Body of pancreas (tissue), 4 donors: ENCODE results near the gene RAET1G. TPM values are rescaled to one million over a fixed set of nuclear protein-coding genes. Genes with fewer than 3 reads are reported as not detected.
"Not testable (repeated sequence)": the region's sequence is repeated elsewhere in the genome, so short reads cannot be mapped to it uniquely, and the experiment has no call there.

ENCODE experiments used
- ATAC-seq: fragments of 150-250 bp; one replicate; pipeline ENCODE4 v1.9.1; 2016
- DNase-seq, 4 donors: peaks; one replicate each; pipeline ENCODE4 v3.0.0-alpha.2; 2019
- H3K27ac ChIP-seq, 4 donors: fragments of 200-600 bp; sonication (generic); 1 replicate in 3 of 4; 2 replicates in 1 of 4; pipeline versions ENCODE4 v1.5.1 to v1.6.1; 2016 to 2019; ENCODE audit warnings: mild to moderate bottlenecking in 1 of 4, mixed read lengths in 1 of 4, moderate library complexity in 1 of 4
- H3K27me3 ChIP-seq, 2 donors: fragments of 200-600 bp; sonication (generic); one replicate each; pipeline ENCODE4 v1.6.0; 2016; ENCODE audit warnings: mild to moderate bottlenecking in 1 of 2
- H3K36me3 ChIP-seq, 2 donors: fragments of 200-600 bp; sonication (generic); replicated peaks in 1 of 2; 2 replicates each; pipeline ENCODE4 v1.5.1; 2016; ENCODE audit warnings: low read depth in 2 of 2; ENCODE audit not compliant: insufficient read depth in 1 of 2
- H3K4me1 ChIP-seq: fragments of 200-600 bp; sonication (generic); one replicate; pipeline ENCODE4 v1.6.0; 2016
- H3K4me3 ChIP-seq, 2 donors: fragments of 200-600 bp; sonication (generic); 1 replicate in 1 of 2; 2 replicates in 1 of 2; pipeline ENCODE4 v1.5.1; 2016 to 2019
- H3K9me3 ChIP-seq, 3 donors: fragments of 200-600 bp; sonication (generic); 1 replicate in 2 of 3; 2 replicates in 1 of 3; pipeline ENCODE4 v1.5.1; 2016
- POLR2A ChIP-seq, 3 donors: fragments of 450-650 bp; IDR thresholded peaks; one replicate each; pipeline ENCODE4 v1.6.1; 2016; ENCODE audit warnings: antibody characterized with exemption in 3 of 3, mild to moderate bottlenecking in 2 of 3
- WGBS, 2 donors: methylation state at CpG; one replicate each; pipeline ENCODE4 v1.1.5; 2017; 5-methylcytosine and 5-hydroxymethylcytosine counted together
- intact Hi-C: fragments of 100-400 bp; cut with DNase I; formaldehyde crosslinking; loops from one replicate; pipeline ENCODE4 v1.15.1; 2023
- total RNA-seq, 2 donors: library from RNA; depleted of rRNA; stranded (reverse); fragments of >200 nt; gene quantifications; one replicate each; pipeline ENCODE4 v1.1.0, GENCODE V29; 2016
- TF ChIP-seq, protein P1 (sequence below), 7 experiments: fragments of 450-650 bp in 4 of 7; fragments of 200-600 bp in 3 of 7; sonication (generic) in 3 of 7; IDR thresholded peaks; one replicate each; pipeline ENCODE4 v1.5.1; 2016 to 2019; ENCODE audit warnings: antibody characterized with exemption in 7 of 7

Gene RAET1G
- total RNA-seq, 2 donors from 2014 or later = not detected

DNA sequence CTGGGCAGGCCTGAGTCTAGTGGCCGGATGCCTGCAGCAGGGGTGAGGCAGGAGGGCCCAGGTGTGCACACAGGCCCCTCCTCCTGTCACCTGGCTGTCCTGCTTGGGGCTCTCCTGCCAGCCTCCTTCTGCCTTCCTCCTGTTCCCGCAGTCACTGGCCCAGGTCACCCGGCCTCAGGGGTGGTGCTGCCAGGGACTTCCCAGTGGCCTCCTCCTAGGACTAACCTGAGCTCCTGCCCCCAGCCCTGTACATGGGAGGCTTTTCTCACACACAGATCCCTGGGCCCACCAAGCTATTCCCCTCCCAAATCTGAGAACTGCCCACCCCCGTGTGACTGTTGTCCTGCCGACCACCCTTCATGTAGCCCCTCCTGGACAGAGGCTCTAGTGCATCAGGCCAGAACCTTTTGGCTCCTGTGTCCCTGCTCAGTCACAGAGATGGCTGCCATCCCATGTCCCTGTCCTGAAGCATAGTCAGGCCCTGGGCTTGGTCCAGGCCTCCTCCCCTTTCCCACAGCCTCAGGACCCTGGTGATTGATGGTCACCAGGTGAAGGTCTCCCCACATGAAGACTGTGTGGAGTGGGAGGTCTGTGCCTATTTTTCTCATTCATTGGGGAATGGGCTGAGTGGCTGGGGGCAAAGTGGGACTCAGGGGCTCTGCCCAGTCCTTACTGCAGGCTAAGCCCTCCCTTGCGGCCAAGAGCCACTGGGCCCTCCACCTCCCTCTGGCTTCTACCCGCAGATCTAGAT is 39.7 kb upstream of the RAET1G start:
- Histone ChIP-seq H3K4me1 (peaks cover 25% of the 10 kb centered on the region), H3K36me3 (no peaks in the 10 kb centered on the region), H3K4me3 (no peak overlapping the region), H3K27ac (no peak overlapping the region), H3K9me3 (no peaks in the 10 kb centered on the region), H3K27me3 (peaks cover 6 to 33% of the 10 kb centered on the region in 2 donors)
- ATAC-seq (no peak), DNase-seq (no peak)
- intact Hi-C loops = no loop called here
- TF ChIP-seq, protein P1, sequence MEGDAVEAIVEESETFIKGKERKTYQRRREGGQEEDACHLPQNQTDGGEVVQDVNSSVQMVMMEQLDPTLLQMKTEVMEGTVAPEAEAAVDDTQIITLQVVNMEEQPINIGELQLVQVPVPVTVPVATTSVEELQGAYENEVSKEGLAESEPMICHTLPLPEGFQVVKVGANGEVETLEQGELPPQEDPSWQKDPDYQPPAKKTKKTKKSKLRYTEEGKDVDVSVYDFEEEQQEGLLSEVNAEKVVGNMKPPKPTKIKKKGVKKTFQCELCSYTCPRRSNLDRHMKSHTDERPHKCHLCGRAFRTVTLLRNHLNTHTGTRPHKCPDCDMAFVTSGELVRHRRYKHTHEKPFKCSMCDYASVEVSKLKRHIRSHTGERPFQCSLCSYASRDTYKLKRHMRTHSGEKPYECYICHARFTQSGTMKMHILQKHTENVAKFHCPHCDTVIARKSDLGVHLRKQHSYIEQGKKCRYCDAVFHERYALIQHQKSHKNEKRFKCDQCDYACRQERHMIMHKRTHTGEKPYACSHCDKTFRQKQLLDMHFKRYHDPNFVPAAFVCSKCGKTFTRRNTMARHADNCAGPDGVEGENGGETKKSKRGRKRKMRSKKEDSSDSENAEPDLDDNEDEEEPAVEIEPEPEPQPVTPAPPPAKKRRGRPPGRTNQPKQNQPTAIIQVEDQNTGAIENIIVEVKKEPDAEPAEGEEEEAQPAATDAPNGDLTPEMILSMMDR (IDR thresholded peaks at IDR 0.05) = no peak
- no peak for TF ChIP-seq POLR2A (IDR thresholded peaks at IDR 0.05)
- WGBS, 2 donors = 72 to 75% methylated on average over 6 of the region's 7 CpGs

GRCh38 chr6:149961728-149962425 is 39.0 kb upstream of the RAET1G start:
- no peak for ATAC-seq
- Histone ChIP-seq H3K4me1 (peaks cover 25% of the 10 kb centered on the region), H3K36me3 (no peaks in the 10 kb centered on the region), H3K27ac (no peak overlapping the region), H3K9me3 (no peaks in the 10 kb centered on the region), H3K4me3 (no peak overlapping the region), H3K27me3 (peaks cover 6 to 33% of the 10 kb centered on the region in 2 donors)
- TF ChIP-seq, protein P1 (IDR thresholded peaks at IDR 0.05) = peak in 3 of 7 experiments; percentile 4 to 24 (median 15)
- no peak for TF ChIP-seq POLR2A (IDR thresholded peaks at IDR 0.05)
- intact Hi-C loops = no loop called here
- DNase-seq = no peak
- WGBS, 2 donors = 54 to 71% methylated on average over 5 to 6 of the region's 6 CpGs

DNA sequence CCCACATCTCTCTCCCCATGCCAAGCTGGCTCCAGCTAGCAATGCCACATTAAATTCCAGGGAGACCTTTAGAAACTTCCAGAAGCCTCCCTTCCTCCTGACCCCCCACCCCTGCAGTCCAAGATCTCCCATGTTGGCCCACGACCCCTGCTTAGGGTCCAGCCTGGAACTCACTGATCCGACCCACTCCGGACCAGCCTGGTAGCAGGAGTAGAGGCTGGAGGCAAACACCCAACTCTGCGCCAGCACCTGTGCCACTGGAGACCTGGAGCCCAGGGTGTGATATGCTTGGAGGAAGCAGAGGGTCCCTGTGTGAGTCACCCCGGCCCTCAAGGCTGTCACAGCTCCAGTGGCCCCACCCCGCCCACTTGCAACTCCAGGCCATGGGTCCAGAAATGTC is 37.6 kb upstream of the RAET1G start:
- Histone ChIP-seq H3K27ac (no peak overlapping the region), H3K27me3 (peaks cover 6 to 32% of the 10 kb centered on the region in 2 donors), H3K36me3 (no peaks in the 10 kb centered on the region), H3K4me3 (no peak overlapping the region), H3K9me3 (no peaks in the 10 kb centered on the region), H3K4me1 (peaks cover 25% of the 10 kb centered on the region)
- intact Hi-C loops = no loop called here
- ATAC-seq (no peak), DNase-seq (no peak)
- TF ChIP-seq, protein P1 (IDR thresholded peaks at IDR 0.05) = no peak
- TF ChIP-seq POLR2A (IDR thresholded peaks at IDR 0.05) = no peak
- WGBS, 2 donors = 69 to 76% methylated on average over 6 of the region's 6 CpGs

- H3K4me1 ChIP-seq = peaks cover 19% of the 10 kb centered on the region
- H3K36me3 ChIP-seq, ATAC-seq, H3K27ac ChIP-seq, DNase-seq, H3K9me3 ChIP-seq, H3K4me3 ChIP-seq, intact Hi-C loops: not testable (repeated sequence)
- peaks cover 5 to 25% of the 10 kb centered on the region in 2 donors for H3K27me3 ChIP-seq
- 67 to 80% methylated on average over 4 of the region's 4 CpGs for WGBS, 2 donors
Observed at GRCh38 chr6:149959806-149960205, 36.9 kb upstream of the RAET1G start.

DNA sequence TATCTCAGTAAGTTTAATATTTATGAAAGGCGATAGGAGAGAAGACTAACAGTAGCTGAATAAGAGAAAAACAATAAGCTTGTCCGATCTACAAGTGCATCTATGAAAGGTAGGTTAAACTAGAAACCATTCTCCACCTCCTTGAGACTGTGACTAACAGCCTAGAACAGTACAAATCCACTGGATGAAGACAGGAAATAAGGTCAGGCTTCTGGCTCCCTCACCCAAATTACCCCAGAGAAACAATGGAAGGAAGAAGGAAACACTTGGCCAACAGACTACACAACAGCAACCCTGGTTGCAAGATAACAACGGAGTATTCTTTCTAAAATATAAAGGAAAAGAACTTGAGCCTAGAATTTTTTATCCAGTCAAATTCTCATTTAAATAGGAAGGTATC is 35.2 kb upstream of the RAET1G start:
- H3K36me3 ChIP-seq, H3K9me3 ChIP-seq, H3K27ac ChIP-seq, DNase-seq, H3K4me1 ChIP-seq, H3K4me3 ChIP-seq, ATAC-seq, intact Hi-C loops: not testable (repeated sequence)
- peaks cover 0 to 18% of the 10 kb centered on the region in 2 donors for H3K27me3 ChIP-seq
- 48 to 51% methylated on average over 3 of the region's 3 CpGs for WGBS, 2 donors

DNA sequence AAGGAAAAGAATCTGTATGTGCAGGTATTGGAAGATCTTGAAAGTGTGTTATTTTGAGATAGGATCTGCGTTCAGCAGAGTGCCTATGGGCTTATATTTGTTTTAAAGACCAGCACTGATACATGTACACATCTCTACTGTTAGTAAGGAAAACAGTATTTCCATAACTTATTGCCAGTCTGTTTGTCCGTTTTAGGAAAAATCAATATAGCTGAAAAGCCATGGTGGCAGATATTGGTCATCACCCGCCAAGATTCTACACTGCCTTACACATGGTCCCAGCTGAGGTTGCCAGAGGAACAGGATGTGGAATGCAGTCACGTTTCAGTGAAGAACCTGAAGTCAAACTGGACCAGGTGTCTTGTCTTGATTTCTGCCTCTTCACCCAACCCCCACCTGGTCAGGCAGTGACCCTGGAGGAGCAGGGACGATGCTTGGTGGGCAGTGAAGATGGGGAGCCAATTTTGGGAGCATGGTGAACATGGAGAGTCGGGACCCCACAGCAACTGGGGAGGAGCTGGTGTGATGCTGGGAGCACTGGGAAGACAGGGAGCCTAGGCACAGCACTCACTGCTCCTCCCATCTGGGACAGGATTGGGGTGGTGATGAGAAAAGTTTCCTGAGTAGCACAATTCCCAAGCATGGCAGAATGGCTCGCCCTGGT is 32.9 kb upstream of the RAET1G start:
- DNase-seq, H3K36me3 ChIP-seq, H3K4me3 ChIP-seq, ATAC-seq, H3K27ac ChIP-seq, H3K9me3 ChIP-seq, intact Hi-C loops, H3K4me1 ChIP-seq: not testable (repeated sequence)
- 25 to 31% methylated on average over 6 to 7 of the region's 7 CpGs for WGBS, 2 donors
- peaks cover 0 to 13% of the 10 kb centered on the region in 2 donors for H3K27me3 ChIP-seq

- WGBS, 2 donors = 14 to 19% methylated on average over 12 of the region's 21 CpGs
- H3K9me3 ChIP-seq, DNase-seq, intact Hi-C loops, H3K4me3 ChIP-seq, ATAC-seq, H3K27me3 ChIP-seq, H3K36me3 ChIP-seq, H3K4me1 ChIP-seq, H3K27ac ChIP-seq: not testable (repeated sequence)
Observed at GRCh38 chr6:149954984-149955653, 32.2 kb upstream of the RAET1G start.

DNA sequence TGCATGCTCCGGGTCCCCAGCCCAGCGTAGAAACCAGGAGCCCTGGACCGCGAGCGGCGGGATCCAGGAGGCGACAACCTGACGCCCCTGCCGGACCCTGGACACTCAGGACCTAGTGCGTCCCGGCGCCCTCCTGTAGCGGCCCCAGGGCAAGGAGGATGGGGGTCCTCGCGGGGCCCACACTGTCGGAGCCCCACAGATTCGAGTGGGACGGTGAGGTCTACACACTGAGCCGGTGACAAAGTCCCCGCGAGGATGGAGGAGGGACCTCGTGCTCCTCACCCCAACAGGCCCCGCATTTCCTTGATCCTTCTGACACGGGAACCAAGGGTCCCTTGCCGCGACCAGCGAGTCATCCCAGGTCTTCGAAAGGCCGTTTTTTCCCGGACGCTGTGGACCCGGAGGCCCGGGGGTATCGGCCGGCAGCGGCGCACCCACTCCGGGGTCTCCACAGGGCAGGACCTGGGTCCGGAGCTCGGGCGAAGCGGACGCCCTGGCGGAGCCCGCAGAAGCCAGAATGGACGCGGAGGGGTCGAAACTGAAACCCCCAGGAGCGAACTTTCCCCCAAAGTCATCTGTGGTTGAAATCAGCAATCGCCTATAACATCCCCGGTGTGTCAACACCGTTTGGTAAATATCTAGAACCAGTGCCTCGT is 31.5 kb upstream of the RAET1G start:
- DNase-seq, H3K9me3 ChIP-seq, ATAC-seq, H3K27ac ChIP-seq, H3K4me3 ChIP-seq, intact Hi-C loops, H3K4me1 ChIP-seq, H3K36me3 ChIP-seq: not testable (repeated sequence)
- H3K27me3 ChIP-seq = peaks cover 0 to 13% of the 10 kb centered on the region in 2 donors
- 3 to 9% methylated on average over 9 to 37 of the region's 53 CpGs for WGBS, 2 donors
